Cardiac muscle cell (in vitro differentiated cells and primary cell): Measurements from ENCODE around the gene EXOC3. TPM values are rescaled to one million over a fixed set of nuclear protein-coding genes. Genes with fewer than 3 reads are reported as not detected.

ENCODE experiments used
- DNase-seq, 2 donors: peaks; one replicate each; pipeline versions ENCODE4 v3.0.0 to v3.0.0-alpha.2; 2010 to 2017; ENCODE audit warnings: low read depth in 1 of 2, low spot score in 1 of 2
- H3K27ac ChIP-seq: fragments of 200-600 bp; sonication (generic); 2 replicates; pipeline ENCODE4 v1.5.1; 2016
- H3K27me3 ChIP-seq: fragments of 200-600 bp; sonication (generic); 2 replicates; pipeline ENCODE4 v1.6.0; 2016; ENCODE audit warnings: control low read depth
- H3K36me3 ChIP-seq: fragments of 200-600 bp; sonication (generic); 2 replicates; pipeline ENCODE4 v1.5.1; 2016; ENCODE audit warnings: control low read depth
- H3K4me1 ChIP-seq: fragments of 200-600 bp; sonication (generic); 2 replicates; pipeline ENCODE4 v1.8.1; 2017; ENCODE audit warnings: low read depth, mild to moderate bottlenecking, mixed run types
- H3K4me3 ChIP-seq: fragments of 200-600 bp; sonication (generic); 2 replicates; pipeline ENCODE4 v1.5.1; 2016; ENCODE audit warnings: mild to moderate bottlenecking
- H3K9me3 ChIP-seq: fragments of 200-600 bp; sonication (generic); 2 replicates; pipeline ENCODE4 v1.5.1; 2017; ENCODE audit warnings: low read depth, mild to moderate bottlenecking, control low read depth
- polyA plus RNA-seq: library from polyadenylated mRNA; unstranded; fragments of >200 nt; fragmentation: Nextera tagmentation; extraction: Ambion mirVana; gene quantifications from 2 replicates; pipeline ENCODE4 v1.2.1, GENCODE V29; 2016
- total RNA-seq: library from RNA; depleted of rRNA; stranded (reverse); fragments of >200 nt; gene quantifications from 2 replicates; pipeline ENCODE4 v1.2.3, GENCODE V29; 2016
- TF ChIP-seq, protein P1 (sequence below): IDR thresholded peaks from 2 replicates; pipeline ENCODE4 v1.5.1; 2012; ENCODE audit warnings: low read depth, mild to moderate bottlenecking, low read length

The EXOC3 gene
- total and polyA plus RNA-seq, 2 experiments from 2014 or later = 34.8 to 56.4 TPM

DNA sequence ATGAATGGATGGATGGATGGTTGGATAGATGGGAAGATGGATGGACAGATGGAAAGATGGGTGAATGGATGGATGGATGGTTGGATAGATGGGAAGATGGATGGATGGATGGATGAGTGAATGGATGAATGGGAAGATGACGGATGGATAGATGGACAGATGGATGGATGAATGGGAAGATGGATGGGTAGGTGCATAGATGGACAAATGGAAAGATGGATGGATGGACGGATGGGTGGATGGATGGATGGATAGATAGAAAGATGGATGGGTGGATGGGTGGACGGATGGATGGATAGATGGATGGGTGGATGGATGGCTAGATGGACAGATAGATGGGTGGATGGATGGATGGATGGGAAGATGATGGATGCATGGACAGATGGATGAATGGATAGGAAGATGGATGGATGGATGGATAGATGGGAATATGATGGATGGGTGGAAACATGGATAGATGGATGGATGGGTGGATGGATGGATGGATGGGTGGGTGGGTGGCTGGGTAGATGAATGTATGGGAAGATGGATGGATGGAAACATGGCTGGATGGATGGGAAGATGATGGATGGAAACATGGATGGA, 16.5 kb upstream of the EXOC3 start:
- TF ChIP-seq, protein P1, sequence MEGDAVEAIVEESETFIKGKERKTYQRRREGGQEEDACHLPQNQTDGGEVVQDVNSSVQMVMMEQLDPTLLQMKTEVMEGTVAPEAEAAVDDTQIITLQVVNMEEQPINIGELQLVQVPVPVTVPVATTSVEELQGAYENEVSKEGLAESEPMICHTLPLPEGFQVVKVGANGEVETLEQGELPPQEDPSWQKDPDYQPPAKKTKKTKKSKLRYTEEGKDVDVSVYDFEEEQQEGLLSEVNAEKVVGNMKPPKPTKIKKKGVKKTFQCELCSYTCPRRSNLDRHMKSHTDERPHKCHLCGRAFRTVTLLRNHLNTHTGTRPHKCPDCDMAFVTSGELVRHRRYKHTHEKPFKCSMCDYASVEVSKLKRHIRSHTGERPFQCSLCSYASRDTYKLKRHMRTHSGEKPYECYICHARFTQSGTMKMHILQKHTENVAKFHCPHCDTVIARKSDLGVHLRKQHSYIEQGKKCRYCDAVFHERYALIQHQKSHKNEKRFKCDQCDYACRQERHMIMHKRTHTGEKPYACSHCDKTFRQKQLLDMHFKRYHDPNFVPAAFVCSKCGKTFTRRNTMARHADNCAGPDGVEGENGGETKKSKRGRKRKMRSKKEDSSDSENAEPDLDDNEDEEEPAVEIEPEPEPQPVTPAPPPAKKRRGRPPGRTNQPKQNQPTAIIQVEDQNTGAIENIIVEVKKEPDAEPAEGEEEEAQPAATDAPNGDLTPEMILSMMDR = no peak
- no peak for DNase-seq
- H3K36me3 ChIP-seq = no peaks in the 10 kb centered on the region

DNA sequence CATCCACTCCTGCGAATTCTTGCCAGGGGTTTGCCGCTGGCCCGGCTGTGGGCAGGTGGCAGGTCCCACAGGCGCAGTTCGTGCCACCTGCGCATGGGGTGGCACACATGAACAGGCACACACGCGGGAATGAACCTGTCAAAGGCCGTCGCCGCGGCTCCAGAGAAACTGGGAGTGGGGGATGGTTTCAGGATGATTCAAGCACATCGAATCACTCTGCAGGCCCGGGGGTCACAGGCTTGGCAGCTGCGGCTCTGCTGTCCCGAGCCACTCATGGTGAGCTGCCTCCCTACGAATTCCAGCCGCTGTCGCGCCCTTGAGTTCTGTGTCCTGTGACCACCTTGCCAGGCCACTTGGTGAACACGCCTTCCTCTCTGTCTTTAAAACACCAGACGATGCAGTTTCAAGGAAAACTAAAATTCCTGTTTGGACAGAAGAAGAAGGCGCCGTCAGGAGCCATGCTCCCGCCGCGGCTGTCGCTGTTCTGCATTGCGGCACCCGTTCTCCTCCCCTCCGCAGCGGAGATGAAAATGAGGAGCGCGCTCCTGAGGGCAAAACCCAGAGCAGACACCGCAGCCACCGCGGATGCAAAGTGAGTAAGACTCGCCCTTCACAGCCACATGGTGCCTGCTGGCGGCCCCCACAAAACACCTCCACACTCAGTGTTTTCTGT, 15.4 kb upstream of the EXOC3 start:
- Histone ChIP-seq H3K36me3 (no peaks in the 10 kb centered on the region), H3K27ac (no peak overlapping the region), H3K4me3 (no peak overlapping the region), H3K9me3 (no peaks in the 10 kb centered on the region), H3K4me1 (peaks cover 5% of the 10 kb centered on the region), H3K27me3 (no peaks in the 10 kb centered on the region)
- TF ChIP-seq, protein P1 = no peak
- no peak for DNase-seq

More for the DNA sequence above, 16.5 kb upstream of the EXOC3 start:
- no peak overlapping the region for H3K4me3 ChIP-seq
- peaks cover 5% of the 10 kb centered on the region for H3K4me1 ChIP-seq
- H3K9me3 ChIP-seq = no peaks in the 10 kb centered on the region
- H3K27me3 ChIP-seq = no peaks in the 10 kb centered on the region
- no peak overlapping the region for H3K27ac ChIP-seq

DNA sequence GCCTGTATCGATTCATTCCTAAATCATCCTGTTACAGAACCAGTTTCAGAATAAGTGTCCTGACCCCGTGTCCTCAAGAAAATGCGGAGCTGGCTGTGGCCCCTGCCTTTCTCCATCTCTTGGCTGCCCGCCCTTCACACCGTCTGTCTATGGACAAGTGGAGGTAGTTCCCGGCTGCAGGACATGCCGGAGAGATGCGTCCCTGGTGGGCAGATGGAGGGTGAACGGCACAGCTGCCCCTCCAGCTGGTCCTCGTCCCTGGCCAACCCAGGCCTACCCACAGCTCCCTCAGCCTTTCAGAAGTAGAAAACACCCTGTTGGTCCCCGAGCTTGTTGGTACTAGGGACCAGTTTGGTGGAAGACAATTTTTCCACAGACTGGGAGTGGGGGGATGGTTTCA, 14.8 kb upstream of the EXOC3 start:
- H3K36me3 ChIP-seq = no peaks in the 10 kb centered on the region
- H3K4me1 ChIP-seq = peaks cover 5% of the 10 kb centered on the region
- H3K9me3 ChIP-seq = no peaks in the 10 kb centered on the region
- no peaks in the 10 kb centered on the region for H3K27me3 ChIP-seq
- DNase-seq = no peak
- H3K27ac ChIP-seq = no peak overlapping the region
- TF ChIP-seq, protein P1 = no peak
- H3K4me3 ChIP-seq = no peak overlapping the region

DNA sequence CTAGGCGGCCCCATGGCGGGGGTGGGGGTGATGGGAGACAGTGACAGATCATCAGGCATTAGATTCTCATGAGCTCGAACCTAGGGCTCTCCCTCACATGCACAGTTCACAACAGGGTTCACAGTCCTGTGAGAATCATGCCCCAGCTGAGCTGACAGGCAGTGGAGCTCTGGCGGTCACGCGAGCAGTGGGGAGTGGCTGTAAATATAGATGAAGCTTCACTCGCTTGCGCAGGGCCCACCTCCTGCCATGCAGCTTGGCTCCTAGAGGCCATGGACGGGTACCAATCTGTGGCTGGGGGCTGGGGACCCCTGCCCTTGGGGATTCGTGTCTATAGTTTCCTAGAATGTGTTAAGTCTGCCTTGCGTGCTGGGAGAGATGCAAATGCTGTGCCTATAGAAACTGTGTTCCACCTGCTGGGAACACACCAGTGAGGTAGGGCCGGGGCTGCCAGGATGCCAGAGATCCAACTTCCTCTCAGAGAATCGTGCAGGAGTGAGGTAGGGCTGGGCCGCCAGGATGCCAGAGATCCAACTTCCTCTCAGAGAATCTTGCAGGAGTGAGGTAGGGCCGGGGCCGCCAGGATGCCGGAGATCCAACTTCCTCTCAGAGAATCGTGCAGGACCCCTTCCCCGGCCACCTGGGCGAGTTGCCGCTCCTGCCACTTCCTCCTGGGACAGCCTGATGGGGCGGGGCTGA, 14.1 kb upstream of the EXOC3 start:
- Histone ChIP-seq H3K9me3 (no peaks in the 10 kb centered on the region), H3K4me3 (no peak overlapping the region), H3K4me1 (peaks cover 5% of the 10 kb centered on the region), H3K27me3 (no peaks in the 10 kb centered on the region), H3K36me3 (no peaks in the 10 kb centered on the region), H3K27ac (no peak overlapping the region)
- DNase-seq = no peak
- TF ChIP-seq, protein P1 = no peak

DNA sequence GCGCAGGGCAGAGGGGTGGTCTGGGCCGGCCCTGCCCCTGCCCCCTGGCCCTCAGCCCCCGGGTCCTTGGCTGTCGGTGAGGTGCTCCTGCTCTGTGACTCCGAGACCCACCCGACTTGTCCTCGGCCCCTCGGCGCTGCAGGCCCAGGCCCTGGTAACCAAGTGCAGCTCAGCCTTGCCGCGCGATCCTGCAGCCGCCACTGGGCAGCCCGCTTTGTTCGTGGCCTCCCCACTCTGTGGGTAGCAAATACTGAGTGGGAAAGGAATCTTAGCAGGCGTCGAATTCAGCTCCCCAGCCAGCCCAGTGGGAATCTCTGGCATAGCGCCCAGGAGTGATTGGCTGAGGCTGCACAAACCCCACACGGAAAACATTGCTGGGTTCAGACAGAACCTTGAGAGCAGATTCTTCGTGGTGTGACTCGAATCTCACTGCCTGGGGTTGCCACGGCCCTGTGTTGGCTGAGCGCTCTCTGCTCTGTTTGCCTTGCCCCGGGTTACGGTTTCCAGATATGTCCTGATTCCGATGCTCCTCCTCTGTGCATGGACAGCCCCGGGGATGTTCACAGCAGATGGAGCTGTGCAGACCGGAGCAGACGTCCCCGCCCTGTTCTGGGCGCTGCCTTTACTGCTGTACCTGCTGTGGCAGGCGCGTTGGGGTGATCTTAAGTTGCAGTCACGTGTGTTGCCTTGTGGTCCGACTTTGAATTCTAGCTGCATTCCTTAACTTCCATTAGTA, 13.4 kb upstream of the EXOC3 start:
- no peaks in the 10 kb centered on the region for H3K27me3 ChIP-seq
- TF ChIP-seq, protein P1 = no peak
- no peak overlapping the region for H3K27ac ChIP-seq
- H3K4me3 ChIP-seq = no peak overlapping the region
- H3K36me3 ChIP-seq = no peaks in the 10 kb centered on the region
- H3K9me3 ChIP-seq = no peaks in the 10 kb centered on the region
- DNase-seq = peak in 1 of 2 donors; percentile 66
- H3K4me1 ChIP-seq = peaks cover 5% of the 10 kb centered on the region
